Smooth muscle cell (in vitro differentiated cells): ENCODE measurements around the gene PI4K2B. TPM values are rescaled to one million over a fixed set of nuclear protein-coding genes. Genes with fewer than 3 reads are reported as not detected.

Source experiments
- DNase-seq: peaks from one replicate; lab custom pipeline; 2025; ENCODE audit not compliant: unreplicated experiment; lab: John Stamatoyannopoulos, UW
- H2AFZ ChIP-seq: fragments of 200-600 bp; sonication (generic); 2 replicates; pipeline ENCODE4 v1.6.0; 2016; ENCODE audit warnings: antibody characterized with exemption, low read depth, mild to moderate bottlenecking
- H3F3A ChIP-seq: fragments of 200-600 bp; sonication (generic); 2 replicates; pipeline ENCODE4 v1.6.0; 2017; ENCODE audit warnings: antibody characterized with exemption, low read depth
- H3K27ac ChIP-seq: fragments of 200-600 bp; sonication (generic); 2 replicates; pipeline ENCODE4 v1.5.1; 2016; ENCODE audit warnings: low read depth, mild to moderate bottlenecking
- H3K27me3 ChIP-seq: fragments of 200-600 bp; sonication (generic); 2 replicates; pipeline ENCODE4 v1.6.1; 2016; ENCODE audit warnings: low read depth, mild to moderate bottlenecking
- H3K36me3 ChIP-seq: fragments of 200-600 bp; sonication (generic); 2 replicates; pipeline ENCODE4 v1.5.1; 2016; ENCODE audit warnings: low read depth
- H3K4me1 ChIP-seq: fragments of 200-600 bp; sonication (generic); 2 replicates; pipeline ENCODE4 v1.5.1; 2016; ENCODE audit warnings: low read depth
- H3K4me2 ChIP-seq: fragments of 200-600 bp; sonication (generic); 2 replicates; pipeline ENCODE4 v1.6.0; 2016; ENCODE audit warnings: mild to moderate bottlenecking
- H3K4me3 ChIP-seq: fragments of 200-600 bp; sonication (generic); 2 replicates; pipeline ENCODE4 v1.5.1; 2016; ENCODE audit warnings: mild to moderate bottlenecking
- H3K79me2 ChIP-seq: fragments of 200-600 bp; sonication (generic); 2 replicates; pipeline ENCODE4 v1.6.0; 2016; ENCODE audit warnings: low read depth, mild to moderate bottlenecking
- H3K9ac ChIP-seq: fragments of 200-600 bp; sonication (generic); 2 replicates; pipeline ENCODE4 v1.6.0; 2016; ENCODE audit warnings: low read depth
- H3K9me3 ChIP-seq: fragments of 200-600 bp; sonication (generic); replicated peaks from 2 replicates; pipeline ENCODE4 v1.5.1; 2016; ENCODE audit warnings: low read depth
- H4K20me1 ChIP-seq: fragments of 200-600 bp; sonication (generic); 2 replicates; pipeline ENCODE4 v1.6.0; 2016; ENCODE audit warnings: low read depth
- CTCF ChIP-seq: fragments of 200-600 bp; sonication (generic); IDR thresholded peaks from 2 replicates; pipeline ENCODE4 v1.5.1; 2017; ENCODE audit warnings: borderline replicate concordance, mild to moderate bottlenecking, antibody characterized with exemption; ENCODE audit not compliant: insufficient read depth, poor library complexity, severe bottlenecking
- WGBS: methylation state at CpG from one replicate; pipeline ENCODE4 v1.1.7; 2016; ENCODE audit warnings: low lambda C conversion rate; 5-methylcytosine and 5-hydroxymethylcytosine counted together
- polyA plus RNA-seq: library from polyadenylated mRNA; unstranded; fragments of >200 nt; fragmentation: Nextera tagmentation; extraction: Ambion mirVana; gene quantifications from 2 replicates; pipeline ENCODE4 v1.2.1, GENCODE V29; 2016
- total RNA-seq: library from RNA; depleted of rRNA; stranded (reverse); fragments of >200 nt; gene quantifications from 2 replicates; pipeline ENCODE4 v1.2.3, GENCODE V29; 2014

Gene PI4K2B
- total and polyA plus RNA-seq, 2 experiments from 2014 or later, result 10.8 to 21.6 TPM

GRCh38 chr4:25280210-25280609, 46.4 kb downstream of the PI4K2B start:
- Histone ChIP-seq H3K4me1 (no peaks in the 10 kb centered on the region), H3F3A (no peaks in the 10 kb centered on the region), H3K4me2 (no peak overlapping the region), H3K27me3 (no peaks in the 10 kb centered on the region), H3K79me2 (no peaks in the 10 kb centered on the region), H3K4me3 (no peak overlapping the region), H3K36me3 (no peaks in the 10 kb centered on the region), H3K9me3 (no peaks in the 10 kb centered on the region), H3K9ac (no peak overlapping the region), H4K20me1 (no peaks in the 10 kb centered on the region), H2AFZ (no peak overlapping the region), H3K27ac (no peak overlapping the region)
- 84% methylated on average over 4 of the region's 4 CpGs for WGBS
- no peak for DNase-seq
- no peak for TF ChIP-seq CTCF

GRCh38 chr4:25283948-25284347, 50.1 kb downstream of the PI4K2B start:
- TF ChIP-seq CTCF, result no peak
- H3K79me2 ChIP-seq, result no peaks in the 10 kb centered on the region
- H2AFZ ChIP-seq, result no peak overlapping the region
- no peaks in the 10 kb centered on the region for H4K20me1 ChIP-seq
- no peak for DNase-seq
- no peaks in the 10 kb centered on the region for H3K27me3 ChIP-seq
- no peaks in the 10 kb centered on the region for H3K4me1 ChIP-seq
- WGBS, result 97% methylated on average over 3 of the region's 3 CpGs
- no peak overlapping the region for H3K27ac ChIP-seq
- H3K4me3 ChIP-seq, result no peak overlapping the region
- no peak overlapping the region for H3K4me2 ChIP-seq
- no peak overlapping the region for H3K9ac ChIP-seq
- no peaks in the 10 kb centered on the region for H3F3A ChIP-seq
- H3K9me3 ChIP-seq, result peaks cover 3% of the 10 kb centered on the region
- H3K36me3 ChIP-seq, result no peaks in the 10 kb centered on the region

GRCh38 chr4:25284466-25284865, 50.6 kb downstream of the PI4K2B start:
- no peak overlapping the region for H3K27ac ChIP-seq
- H3K79me2 ChIP-seq, result no peaks in the 10 kb centered on the region
- H3K4me1 ChIP-seq, result no peaks in the 10 kb centered on the region
- H3K9me3 ChIP-seq, result peaks cover 3% of the 10 kb centered on the region
- H3K27me3 ChIP-seq, result no peaks in the 10 kb centered on the region
- no peak overlapping the region for H3K4me3 ChIP-seq
- DNase-seq, result no peak
- no peak for TF ChIP-seq CTCF
- H3K4me2 ChIP-seq, result no peak overlapping the region
- no peaks in the 10 kb centered on the region for H3F3A ChIP-seq
- H3K9ac ChIP-seq, result no peak overlapping the region
- WGBS, result 86% methylated on average over 3 of the region's 3 CpGs
- H2AFZ ChIP-seq, result no peak overlapping the region
- no peaks in the 10 kb centered on the region for H3K36me3 ChIP-seq
- H4K20me1 ChIP-seq, result no peaks in the 10 kb centered on the region

GRCh38 chr4:25290490-25291067, 56.7 kb downstream of the PI4K2B start:
- Histone ChIP-seq H2AFZ (no peak overlapping the region), H3F3A (no peaks in the 10 kb centered on the region), H4K20me1 (no peaks in the 10 kb centered on the region), H3K9me3 (peaks cover 3% of the 10 kb centered on the region), H3K4me2 (peak overlapping the region; percentile 67), H3K36me3 (no peaks in the 10 kb centered on the region), H3K4me1 (no peaks in the 10 kb centered on the region), H3K27me3 (no peaks in the 10 kb centered on the region), H3K27ac (peak overlapping the region; percentile 48), H3K4me3 (no peak overlapping the region), H3K79me2 (no peaks in the 10 kb centered on the region), H3K9ac (no peak overlapping the region)
- DNase-seq, result peak; percentile 21
- TF ChIP-seq CTCF, result no peak
- 29% methylated on average over 11 of the region's 11 CpGs for WGBS
